GM12892 (cell line): ENCODE measurements around the gene PRPF18.

Experiments used
- POLR2A ChIP-seq: IDR thresholded peaks from 2 replicates; pipeline ENCODE4 v1.6.1; 2011; ENCODE audit warnings: low read depth, low read length, control low read depth
- POLR2AphosphoS5 ChIP-seq: IDR thresholded peaks from 2 replicates; pipeline ENCODE4 v1.6.1; 2011; ENCODE audit warnings: low read depth, low read length, control low read depth

DNA sequence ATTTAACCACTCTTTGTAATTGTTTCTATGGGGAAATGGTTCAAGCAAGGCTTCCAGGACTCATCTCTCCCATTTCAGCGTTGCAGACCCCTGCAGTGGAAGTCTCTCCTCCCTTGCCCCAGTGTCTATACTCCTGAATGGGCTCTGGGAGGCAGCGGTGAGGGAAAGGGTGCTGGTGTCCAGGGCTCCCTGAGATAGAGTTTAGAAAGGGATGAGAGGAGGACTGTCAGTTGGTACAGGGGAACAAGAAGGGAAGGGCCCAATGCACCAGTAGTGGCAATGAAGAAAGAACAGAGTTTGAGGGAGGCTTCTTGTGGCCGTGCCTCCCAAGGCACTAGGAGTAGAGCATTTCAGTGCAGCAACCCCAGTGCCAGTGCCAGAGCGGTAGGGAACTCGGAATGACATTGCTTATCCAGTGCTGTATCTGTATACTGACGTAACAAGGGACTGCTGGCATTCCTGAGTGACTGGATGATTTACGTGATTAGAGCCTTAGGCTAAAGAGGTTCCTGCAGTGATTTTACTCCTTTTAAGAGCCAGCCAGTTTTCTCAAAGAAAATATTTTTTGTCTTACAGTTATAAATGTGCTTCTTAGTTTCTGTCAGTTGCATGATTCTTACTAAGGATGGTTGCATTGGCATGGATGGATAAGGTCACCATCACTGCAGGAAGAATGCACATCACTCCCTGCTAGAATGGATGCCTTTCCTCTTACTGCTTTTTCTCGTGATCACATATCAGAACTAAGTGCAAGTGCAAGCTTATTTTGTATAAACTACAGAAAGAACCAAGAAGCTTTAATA is 28.0 kb downstream of the PRPF18 start:
- TF ChIP-seq POLR2A (no peak), POLR2AphosphoS5 (no peak)
